GM21529 (cell line): ENCODE results near the gene ATP9A.
"Not testable (repeated sequence)": the region's sequence is repeated elsewhere in the genome, so short reads cannot be mapped to it uniquely, and the experiment has no call there.

Experiments
- ATAC-seq: cut with Tn5 transposase; IDR thresholded peaks from one replicate; pipeline ENCODE4 v1.9.1; 2021; ENCODE audit not compliant: unreplicated experiment

ATP9A gene

GRCh38 chr20:51757226-51757625 is 11.0 kb downstream of the ATP9A start:
- ATAC-seq, result no peak

- ATAC-seq, result peak; percentile 82
Observed at GRCh38 chr20:51756653-51757052, 11.5 kb downstream of the ATP9A start.

GRCh38 chr20:51753220-51753619 is 15.0 kb downstream of the ATP9A start:
- not testable (repeated sequence) for ATAC-seq

- no peak for ATAC-seq
Observed at GRCh38 chr20:51752343-51752951, 15.7 kb downstream of the ATP9A start.

- no peak for ATAC-seq
Observed at GRCh38 chr20:51750770-51751388, 17.3 kb downstream of the ATP9A start.

- ATAC-seq, result no peak
Observed at GRCh38 chr20:51750037-51750769, 18.0 kb downstream of the ATP9A start.

GRCh38 chr20:51749674-51750036 is 18.5 kb downstream of the ATP9A start:
- no peak for ATAC-seq

- ATAC-seq, result no peak
Observed at GRCh38 chr20:51747182-51747911, 20.8 kb downstream of the ATP9A start.

- no peak for ATAC-seq
Observed at GRCh38 chr20:51745804-51746203, 22.4 kb downstream of the ATP9A start.

- ATAC-seq, result no peak
Observed at GRCh38 chr20:51740838-51741237, 27.4 kb downstream of the ATP9A start.

- ATAC-seq, result not testable (repeated sequence)
Observed at GRCh38 chr20:51740308-51740707, 27.9 kb downstream of the ATP9A start.

- ATAC-seq, result no peak
Observed at GRCh38 chr20:51739722-51740249, 28.4 kb downstream of the ATP9A start.

GRCh38 chr20:51738877-51739447 is 29.2 kb downstream of the ATP9A start:
- no peak for ATAC-seq

GRCh38 chr20:51738261-51738660 is 29.9 kb downstream of the ATP9A start:
- ATAC-seq, result not testable (repeated sequence)

GRCh38 chr20:51736947-51737346 is 31.2 kb downstream of the ATP9A start:
- no peak for ATAC-seq

GRCh38 chr20:51735728-51736600 is 32.2 kb downstream of the ATP9A start:
- ATAC-seq, result no peak

GRCh38 chr20:51734876-51735720 is 33.1 kb downstream of the ATP9A start:
- ATAC-seq, result no peak

- ATAC-seq, result no peak
Observed at GRCh38 chr20:51733070-51733469, 35.1 kb downstream of the ATP9A start.

GRCh38 chr20:51732096-51732791 is 35.9 kb downstream of the ATP9A start:
- no peak for ATAC-seq
